Stomach (tissue), 9 donors: ENCODE data around the gene PPIL4. TPM values are rescaled to one million over a fixed set of nuclear protein-coding genes. Genes with fewer than 3 reads are reported as not detected.

Experiments
- DNase-seq, 2 donors: peaks; one replicate each; pipeline versions ENCODE4 v3.0.0 to v3.0.0-alpha.2; 2013 to 2019
- H3K27ac ChIP-seq, 5 donors: fragments of 200-600 bp in 4 of 5; sonication (generic) in 4 of 5; one replicate each; pipeline ENCODE4 v1.5.1; 2013 to 2019; ENCODE audit warnings: mild to moderate bottlenecking in 1 of 5, moderate library complexity in 1 of 5
- H3K27me3 ChIP-seq, 3 donors: fragments of 200-600 bp; sonication (generic); one replicate each; pipeline ENCODE4 v1.5.1; 2017 to 2019; ENCODE audit warnings: mixed run types in 1 of 3
- H3K36me3 ChIP-seq, 4 donors: fragments of 200-600 bp; sonication (generic); 1 replicate in 3 of 4; 2 replicates in 1 of 4; pipeline ENCODE4 v1.5.1; 2016 to 2019
- H3K4me1 ChIP-seq, 4 donors: fragments of 200-600 bp; sonication (generic); one replicate each; pipeline ENCODE4 v1.5.1; 2016 to 2019
- H3K4me3 ChIP-seq, 4 donors: fragments of 200-600 bp; sonication (generic) in 3 of 4; one replicate each; pipeline ENCODE4 v1.5.1; 2016 to 2019; ENCODE audit warnings: mild to moderate bottlenecking in 1 of 4
- H3K9me3 ChIP-seq, 4 donors: fragments of 200-600 bp; sonication (generic); one replicate each; pipeline ENCODE4 v1.5.1; 2016 to 2019
- CTCF ChIP-seq, 7 experiments: fragments of 450-650 bp in 4 of 7; fragments of 200-600 bp in 3 of 7; sonication (generic) in 3 of 7; IDR thresholded peaks; one replicate each; pipeline ENCODE4 v1.5.1; 2016 to 2019; ENCODE audit warnings: antibody characterized with exemption in 7 of 7, control low read depth in 2 of 7, mild to moderate bottlenecking in 1 of 7
- EP300 ChIP-seq: sonication (generic); formaldehyde crosslinking; IDR thresholded peaks from one replicate; pipeline ENCODE4 v1.6.1; 2017; ENCODE audit warnings: antibody characterized with exemption
- POLR2A ChIP-seq, 4 donors: fragments of 450-650 bp; IDR thresholded peaks; one replicate each; pipeline ENCODE4 v1.6.1; 2016; ENCODE audit warnings: antibody characterized with exemption in 4 of 4, control low read depth in 2 of 4, mild to moderate bottlenecking in 1 of 4, moderate library complexity in 1 of 4
- POLR2AphosphoS5 ChIP-seq, 3 donors: sonication (generic); formaldehyde crosslinking; IDR thresholded peaks; one replicate each; pipeline ENCODE4 v1.6.1; 2016; ENCODE audit warnings: antibody characterized with exemption in 3 of 3
- WGBS, 5 donors: extraction: QIAGEN DNeasy Blood & Tissue Kit in 3 of 5; methylation state at CpG; one replicate each; pipeline versions ENCODE4 v1.1.5 to v1.1.7; 2013 to 2018; 5-methylcytosine and 5-hydroxymethylcytosine counted together
- intact Hi-C: fragments of 100-400 bp; cut with DNase I; formaldehyde crosslinking; loops from one replicate; pipeline ENCODE4 v1.15.1; 2023; ENCODE audit warnings: low total_unique reads
- polyA plus RNA-seq, 3 donors: library from polyadenylated mRNA; stranded (reverse); fragments of 200-250 nt; gene quantifications; one replicate each; pipeline ENCODE4 v1.2.3, GENCODE V29; 2013
- total RNA-seq, 5 donors: library from RNA; depleted of rRNA; stranded (reverse); fragments of >200 nt; gene quantifications; one replicate each; pipeline versions ENCODE4 v1.1.0 to v1.2.3, GENCODE V29; 2014 to 2016
- donor health status: healthy with polysubstance abuse.
- donor health status: Bipolar disorder and iron deficiency.
- donor health status: healthy.

PPIL4 gene
- total and polyA plus RNA-seq, 8 donors, result 7.6 to 59.7 (median 16.4) TPM

- 91 to 97% (median 96%) methylated on average over 1 of the region's 1 CpG for WGBS, 5 donors
- no peak overlapping the region for H3K27ac ChIP-seq
- no peaks in the 10 kb centered on the region for H3K27me3 ChIP-seq
- peaks cover 80 to 100% (median 100%) of the 10 kb centered on the region in 4 donors for H3K36me3 ChIP-seq
- DNase-seq, result no peak
- intact Hi-C loops, result no loop called here
- no peak overlapping the region for H3K4me3 ChIP-seq
- no peak for TF ChIP-seq CTCF (IDR thresholded peaks at IDR 0.05)
- TF ChIP-seq EP300, result no peak
- no peak for TF ChIP-seq POLR2A (IDR thresholded peaks at IDR 0.05)
- TF ChIP-seq POLR2AphosphoS5 (IDR thresholded peaks at IDR 0.05), result no peak
- H3K9me3 ChIP-seq, result no peaks in the 10 kb centered on the region
- H3K4me1 ChIP-seq, result no peaks in the 10 kb centered on the region
Observed at GRCh38 chr6:149534742-149535141, 11.1 kb downstream of the PPIL4 start.

GRCh38 chr6:149529650-149530049 lies 16.2 kb downstream of the PPIL4 start:
- WGBS, 5 donors, result 91 to 98% (median 96%) methylated on average over 5 of the region's 5 CpGs
- Histone ChIP-seq H3K9me3 (no peaks in the 10 kb centered on the region), H3K4me1 (no peaks in the 10 kb centered on the region), H3K27ac (no peak overlapping the region), H3K36me3 (peaks cover 64 to 100% (median 100%) of the 10 kb centered on the region in 4 donors), H3K4me3 (no peak overlapping the region), H3K27me3 (no peaks in the 10 kb centered on the region)
- intact Hi-C loops, result no loop called here
- DNase-seq, result no peak
- TF ChIP-seq POLR2A (IDR thresholded peaks at IDR 0.05) (no peak), EP300 (no peak), CTCF (IDR thresholded peaks at IDR 0.05) (no peak), POLR2AphosphoS5 (IDR thresholded peaks at IDR 0.05) (no peak)

- intact Hi-C loops, result loop anchor here (5.0 to 10.0 kb wide), 2 partner anchors 71 to 488 kb away; no protein-coding TSS in a partner anchor
- DNase-seq, result no peak
- no peak overlapping the region for H3K27ac ChIP-seq
- TF ChIP-seq EP300 (no peak), POLR2AphosphoS5 (IDR thresholded peaks at IDR 0.05) (no peak)
- no peaks in the 10 kb centered on the region for H3K27me3 ChIP-seq
- 84 to 100% (median 94%) methylated on average over 1 of the region's 1 CpG for WGBS, 5 donors
- peaks cover 5 to 75% (median 69%) of the 10 kb centered on the region in 4 donors for H3K36me3 ChIP-seq
- H3K4me3 ChIP-seq, result no peak overlapping the region
- H3K4me1 ChIP-seq, result peaks cover 0 to 15% (median 8%) of the 10 kb centered on the region in 4 donors
- H3K9me3 ChIP-seq, result no peaks in the 10 kb centered on the region
Observed at GRCh38 chr6:149515494-149515893, 30.3 kb downstream of the PPIL4 start.

GRCh38 chr6:149513915-149514314 lies 31.9 kb downstream of the PPIL4 start:
- H3K9me3 ChIP-seq, result no peaks in the 10 kb centered on the region
- intact Hi-C loops, result loop anchor here (10.0 kb wide), 1 partner anchor 69 kb away; no protein-coding TSS in a partner anchor
- no peak overlapping the region for H3K4me3 ChIP-seq
- H3K27me3 ChIP-seq, result no peaks in the 10 kb centered on the region
- H3K36me3 ChIP-seq, result peaks cover 5 to 66% (median 63%) of the 10 kb centered on the region in 4 donors
- no peak for TF ChIP-seq POLR2AphosphoS5 (IDR thresholded peaks at IDR 0.05)
- no peak for TF ChIP-seq POLR2A (IDR thresholded peaks at IDR 0.05)
- TF ChIP-seq CTCF (IDR thresholded peaks at IDR 0.05), result no peak
- TF ChIP-seq EP300, result no peak
- H3K27ac ChIP-seq, result no peak overlapping the region
- 81 to 93% (median 91%) methylated on average over 5 of the region's 5 CpGs for WGBS, 5 donors
- H3K4me1 ChIP-seq, result peaks cover 0 to 15% (median 8%) of the 10 kb centered on the region in 4 donors
- DNase-seq, result no peak

GRCh38 chr6:149510793-149511512 lies 34.9 kb downstream of the PPIL4 start:
- no peaks in the 10 kb centered on the region for H3K9me3 ChIP-seq
- peaks cover 5 to 69% (median 61%) of the 10 kb centered on the region in 4 donors for H3K36me3 ChIP-seq
- no peak overlapping the region for H3K4me3 ChIP-seq
- intact Hi-C loops, result loop anchor here (10.0 kb wide), 1 partner anchor 66 kb away; no protein-coding TSS in a partner anchor
- TF ChIP-seq POLR2AphosphoS5 (IDR thresholded peaks at IDR 0.05) (no peak), EP300 (no peak), CTCF (IDR thresholded peaks at IDR 0.05) (no peak), POLR2A (IDR thresholded peaks at IDR 0.05) (no peak)
- 80 to 90% (median 86%) methylated on average over 4 of the region's 4 CpGs for WGBS, 5 donors
- no peak for DNase-seq
- peaks cover 0 to 5% (median 0%) of the 10 kb centered on the region in 4 donors for H3K4me1 ChIP-seq
- no peak overlapping the region for H3K27ac ChIP-seq
- H3K27me3 ChIP-seq, result no peaks in the 10 kb centered on the region
